ENCODE data around the gene IPO13. TPM values are rescaled to one million over a fixed set of nuclear protein-coding genes. Genes with fewer than 3 reads are reported as not detected.

The IPO13 gene
- polyA plus RNA-seq, 1 of the 3 experiments (the other 2 are of a cell fraction), result 15.5 TPM

- TF ChIP-seq TAF1 (IDR thresholded peaks at IDR 0.05; ENCODE audit: borderline replicate concordance, low read depth, low read length), result no peak
Measured at GRCh38 chr1:43930949-43931275, 15.8 kb upstream of the IPO13 start (continued).

- TF ChIP-seq USF1 (IDR thresholded peaks at IDR 0.05; ENCODE audit: borderline replicate concordance, low read depth) (no peak), RXRA (IDR thresholded peaks at IDR 0.05; ENCODE audit: borderline replicate concordance, low read depth) (no peak), MEF2A (IDR thresholded peaks at IDR 0.05; ENCODE audit: borderline replicate concordance, low read depth) (no peak), REST (IDR thresholded peaks at IDR 0.05; ENCODE audit: low read depth, low read length) (no peak), USF2 (IDR thresholded peaks at IDR 0.05; ENCODE audit: borderline replicate concordance, low read depth, low read length) (no peak), SIN3A (IDR thresholded peaks at IDR 0.05; ENCODE audit: borderline replicate concordance, low read depth, low read length) (no peak), EP300 (IDR thresholded peaks at IDR 0.05; ENCODE audit: borderline replicate concordance in 1 of 2, low read depth in 1 of 2, low read length in 1 of 2) (no peak), GABPA (IDR thresholded peaks at IDR 0.05; ENCODE audit: low read depth) (no peak), PBX3 (IDR thresholded peaks at IDR 0.05) (no peak), YY1 (IDR thresholded peaks at IDR 0.05; ENCODE audit: low read depth) (no peak), ZBTB33 (IDR thresholded peaks at IDR 0.05; ENCODE audit: borderline replicate concordance, low read depth) (no peak), CHD2 (IDR thresholded peaks at IDR 0.05; ENCODE audit: low read length, partially characterized antibody) (no peak), GATA2 (CRISPR knock-in tag; IDR thresholded peaks at IDR 0.05) (no peak), SMC3 (IDR thresholded peaks at IDR 0.05; ENCODE audit: low read depth, low read length) (no peak), FOXM1 (IDR thresholded peaks at IDR 0.05; ENCODE audit: low read depth) (no peak), RFX5 (IDR thresholded peaks at IDR 0.05; ENCODE audit: low read length) (no peak), MXI1 (IDR thresholded peaks at IDR 0.05; ENCODE audit: low read depth, low read length) (no peak), NRF1 (IDR thresholded peaks at IDR 0.05; ENCODE audit: low read depth, low read length) (no peak)
- Histone ChIP-seq H4K20me1 (ENCODE audit: insufficient read depth) (no peaks in the 10 kb centered on the region), H2AFZ (ENCODE audit: low read depth) (no peak overlapping the region), H3K9ac (no peak overlapping the region), H3K4me1 (ENCODE audit: control insufficient read depth in 1 of 2, insufficient read depth in 2 of 2, low read depth in 1 of 2, low read length in 1 of 2) (peaks cover 0 to 10% of the 10 kb centered on the region in 2 experiments; a peak in 2 of 4 replicates), H3K9me2 (no peaks in the 10 kb centered on the region), H3K79me2 (ENCODE audit: insufficient read depth) (no peaks in the 10 kb centered on the region), H3K36me3 (replicated peaks in 1 of 2; ENCODE audit: control insufficient read depth in 1 of 2, insufficient read depth in 2 of 2, low read length in 1 of 2) (peaks cover 0 to 7% of the 10 kb centered on the region in 2 experiments), H3F3A (replicated peaks; ENCODE audit: insufficient read depth) (no peaks in the 10 kb centered on the region), H3K27me3 (ENCODE audit: insufficient read depth) (no peaks in the 10 kb centered on the region), H3K4me2 (no peak overlapping the region), H3K27ac (ENCODE audit: low read depth in 2 of 2, low read length in 1 of 2) (no peak overlapping the region; a peak in 1 of 4 replicates), H3K4me3 (ENCODE audit: low read depth in 2 of 2, low read length in 1 of 2) (no peak overlapping the region), H3K9me3 (no peaks in the 10 kb centered on the region)
- DNase-seq, result no peak
- ChIA-PET CTCF (interaction anchor here (0.7 to 15.4 kb wide), 5 partner anchors 15 to 402 kb away, joined by 3 to 533 read pairs (median 105); partner anchors contain the start of genes IPO13 and PTPRF), POLR2A (no interaction called here)
- 86% methylated on average over 6 of the region's 13 CpGs for WGBS (ENCODE audit: low lambda C conversion rate)
Measured at GRCh38 chr1:43931711-43932660, 14.8 kb upstream of the IPO13 start.

Data from SK-N-SH (cell line).